Measurements from ENCODE around the gene CDAN1. TPM values are rescaled to one million over a fixed set of nuclear protein-coding genes. Genes with fewer than 3 reads are reported as not detected.

CDAN1 gene
- total RNA-seq, 5 donors from 2014 or later (not counting 1 experiment from before 2014, with no cell fraction given): 28.2 to 45.7 (median 33.3) TPM

- Mint-ChIP-seq H3K36me3 (peaks cover 27% of the 10 kb centered on the region), H3K27me3 (no peaks in the 10 kb centered on the region), H3K4me1 (no peaks in the 10 kb centered on the region), H3K9me3 (no peaks in the 10 kb centered on the region), H3K4me3 (no peak overlapping the region), H3K27ac (peak overlapping the region in 1 of 2 donors; percentile 34)
- ATAC-seq (replicated peaks in 1 of 4) (no peak), DNase-seq (no peak)
- ChIA-PET POLR2A (no interaction called here), CTCF (interaction anchor here in 1 of 2 donors (0.6 to 0.7 kb wide), 2 partner anchors 11 to 464 kb away, joined by 3 read pairs; no protein-coding TSS in a partner anchor)
- H3K27ac ChIP-seq (ENCODE audit: low read length): no peak overlapping the region
- no peak overlapping the region for H3K4me3 ChIP-seq (ENCODE audit: control insufficient read depth in 1 of 2, extremely low read depth in 1 of 2, low read length in 1 of 2)
- H3K36me3 ChIP-seq (ENCODE audit: control insufficient read depth in 2 of 2, extremely low read depth in 1 of 2, insufficient read depth in 1 of 2, low read length in 1 of 2): peaks cover 9 to 51% of the 10 kb centered on the region in 2 donors
- WGBS (ENCODE audit: insufficient coverage): 100% methylated on average over 1 of the region's 3 CpGs
- H3K4me1 ChIP-seq (ENCODE audit: control insufficient read depth in 1 of 2, extremely low read depth in 1 of 2, insufficient read depth in 2 of 2, low read length in 2 of 2): no peaks in the 10 kb centered on the region
- H3K27me3 ChIP-seq (replicated peaks in 1 of 2; ENCODE audit: control insufficient read depth in 2 of 2, extremely low read depth in 1 of 2, insufficient read depth in 2 of 2, low read length in 1 of 2): no peaks in the 10 kb centered on the region
- no peaks in the 10 kb centered on the region for H3K9me3 ChIP-seq
Observed at GRCh38 chr15:42721916-42722315, 15.0 kb downstream of the CDAN1 start.

DNA sequence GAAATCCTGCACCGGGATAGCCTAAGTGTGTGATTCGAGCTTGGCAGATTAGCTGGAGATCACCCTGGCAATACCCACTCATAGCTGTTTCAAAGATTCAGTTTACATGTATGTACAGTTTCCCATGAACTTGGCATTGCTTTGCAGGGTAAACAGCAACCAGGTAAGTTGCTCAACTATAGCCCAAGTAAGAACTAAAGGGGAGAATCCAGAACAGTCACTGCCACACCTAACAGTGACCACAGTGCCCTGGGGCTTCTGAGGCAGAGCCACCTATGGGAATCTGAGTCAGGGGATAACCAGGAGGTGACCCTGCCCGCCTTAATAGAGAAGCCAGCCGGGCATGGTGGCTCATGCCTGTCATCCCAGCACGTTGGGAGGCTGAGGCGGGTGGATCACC, 15.9 kb downstream of the CDAN1 start:
- Mint-ChIP-seq H3K27me3 (no peaks in the 10 kb centered on the region), H3K9me3 (no peaks in the 10 kb centered on the region), H3K4me3 (no peak overlapping the region), H3K27ac (peak overlapping the region in 1 of 2 donors; percentile 52), H3K4me1 (no peaks in the 10 kb centered on the region), H3K36me3 (peaks cover 21% of the 10 kb centered on the region)
- no peak for ATAC-seq (replicated peaks in 1 of 4)
- 100% methylated on average over 1 of the region's 6 CpGs for WGBS (ENCODE audit: insufficient coverage)
- Histone ChIP-seq H3K36me3 (ENCODE audit: control insufficient read depth in 2 of 2, extremely low read depth in 1 of 2, insufficient read depth in 1 of 2, low read length in 1 of 2) (peaks cover 3 to 44% of the 10 kb centered on the region in 2 donors), H3K4me3 (ENCODE audit: control insufficient read depth in 1 of 2, extremely low read depth in 1 of 2, low read length in 1 of 2) (no peak overlapping the region), H3K27me3 (replicated peaks in 1 of 2; ENCODE audit: control insufficient read depth in 2 of 2, extremely low read depth in 1 of 2, insufficient read depth in 2 of 2, low read length in 1 of 2) (no peaks in the 10 kb centered on the region), H3K9me3 (no peaks in the 10 kb centered on the region), H3K27ac (ENCODE audit: low read length) (no peak overlapping the region), H3K4me1 (ENCODE audit: control insufficient read depth in 1 of 2, extremely low read depth in 1 of 2, insufficient read depth in 2 of 2, low read length in 2 of 2) (no peaks in the 10 kb centered on the region)
- DNase-seq: no peak
- POLR2A ChIA-PET: no interaction called here
- CTCF ChIA-PET: interaction anchor here (0.7 kb wide), 2 partner anchors 22 to 139 kb away, joined by 5 to 6 read pairs; no protein-coding TSS in a partner anchor

- ChIA-PET CTCF (no interaction called here), POLR2A (no interaction called here)
- no peak for DNase-seq
- H3K4me3 ChIP-seq (ENCODE audit: control insufficient read depth in 1 of 2, extremely low read depth in 1 of 2, low read length in 1 of 2): no peak overlapping the region
- no peaks in the 10 kb centered on the region for H3K9me3 ChIP-seq
- H3K36me3 ChIP-seq (ENCODE audit: control insufficient read depth in 2 of 2, extremely low read depth in 1 of 2, insufficient read depth in 1 of 2, low read length in 1 of 2): peaks cover 3 to 36% of the 10 kb centered on the region in 2 donors
- Mint-ChIP-seq H3K36me3 (peaks cover 15% of the 10 kb centered on the region), H3K4me1 (no peaks in the 10 kb centered on the region), H3K9me3 (no peaks in the 10 kb centered on the region), H3K27ac (peak overlapping the region; percentile 4 to 60), H3K4me3 (no peak overlapping the region), H3K27me3 (no peaks in the 10 kb centered on the region)
- H3K27me3 ChIP-seq (replicated peaks in 1 of 2; ENCODE audit: control insufficient read depth in 2 of 2, extremely low read depth in 1 of 2, insufficient read depth in 2 of 2, low read length in 1 of 2): no peaks in the 10 kb centered on the region
- no peak for ATAC-seq (replicated peaks in 1 of 4)
- 100% methylated on average over 2 of the region's 3 CpGs for WGBS (ENCODE audit: insufficient coverage)
- no peak overlapping the region for H3K27ac ChIP-seq (ENCODE audit: low read length)
- H3K4me1 ChIP-seq (ENCODE audit: control insufficient read depth in 1 of 2, extremely low read depth in 1 of 2, insufficient read depth in 2 of 2, low read length in 2 of 2): no peaks in the 10 kb centered on the region
Observed at GRCh38 chr15:42720071-42720470, 16.9 kb downstream of the CDAN1 start.

DNA sequence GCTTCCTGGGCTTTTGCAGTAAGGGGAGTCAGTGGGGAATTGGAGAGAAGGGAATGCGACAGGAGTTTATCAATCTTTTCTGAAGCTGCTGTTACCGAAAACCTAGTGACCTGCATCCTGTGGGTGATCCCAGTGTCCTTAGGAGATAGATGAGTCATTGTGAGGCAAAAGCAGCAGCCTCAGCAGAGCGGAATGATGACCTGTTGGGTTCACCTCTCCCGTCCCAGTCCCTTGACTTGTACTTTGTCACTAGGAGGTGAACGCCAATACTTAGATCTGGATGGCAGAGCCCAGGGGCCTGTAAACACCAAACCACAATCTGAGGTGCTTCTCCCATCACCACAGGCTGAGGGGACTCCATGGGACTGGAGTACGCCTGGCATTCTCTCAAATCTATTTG, 17.9 kb downstream of the CDAN1 start:
- Histone ChIP-seq H3K27me3 (replicated peaks in 1 of 2; ENCODE audit: control insufficient read depth in 2 of 2, extremely low read depth in 1 of 2, insufficient read depth in 2 of 2, low read length in 1 of 2) (no peaks in the 10 kb centered on the region), H3K36me3 (ENCODE audit: control insufficient read depth in 2 of 2, extremely low read depth in 1 of 2, insufficient read depth in 1 of 2, low read length in 1 of 2) (peaks cover 3 to 28% of the 10 kb centered on the region in 2 donors), H3K27ac (ENCODE audit: low read length) (no peak overlapping the region), H3K9me3 (no peaks in the 10 kb centered on the region), H3K4me1 (ENCODE audit: control insufficient read depth in 1 of 2, extremely low read depth in 1 of 2, insufficient read depth in 2 of 2, low read length in 2 of 2) (no peaks in the 10 kb centered on the region), H3K4me3 (ENCODE audit: control insufficient read depth in 1 of 2, extremely low read depth in 1 of 2, low read length in 1 of 2) (no peak overlapping the region)
- no peaks in the 10 kb centered on the region for H3K27me3 Mint-ChIP-seq
- H3K36me3 Mint-ChIP-seq: peaks cover 8% of the 10 kb centered on the region
- H3K4me3 Mint-ChIP-seq: no peak overlapping the region
- no peak for ATAC-seq (replicated peaks in 1 of 4)
- no peaks in the 10 kb centered on the region for H3K9me3 Mint-ChIP-seq
- WGBS (ENCODE audit: insufficient coverage): 95% methylated on average over 5 of the region's 6 CpGs
- H3K27ac Mint-ChIP-seq: no peak overlapping the region
- ChIA-PET CTCF (no interaction called here), POLR2A (interaction anchor here in 1 of 2 donors (0.5 kb wide), 1 partner anchor 188 kb away, joined by 5 read pairs; no protein-coding TSS in a partner anchor)
- H3K4me1 Mint-ChIP-seq: no peaks in the 10 kb centered on the region
- DNase-seq: no peak

GRCh38 chr15:42716626-42717025, 20.3 kb downstream of the CDAN1 start:
- Mint-ChIP-seq H3K36me3 (peaks cover 8% of the 10 kb centered on the region), H3K27me3 (no peaks in the 10 kb centered on the region), H3K27ac (no peak overlapping the region), H3K4me1 (no peaks in the 10 kb centered on the region), H3K9me3 (no peaks in the 10 kb centered on the region), H3K4me3 (no peak overlapping the region)
- ATAC-seq (replicated peaks in 1 of 4) (no peak), DNase-seq (no peak)
- POLR2A ChIA-PET: no interaction called here
- no peaks in the 10 kb centered on the region for H3K27me3 ChIP-seq (replicated peaks in 1 of 2; ENCODE audit: control insufficient read depth in 2 of 2, extremely low read depth in 1 of 2, insufficient read depth in 2 of 2, low read length in 1 of 2)
- no peak overlapping the region for H3K27ac ChIP-seq (ENCODE audit: low read length)
- H3K4me1 ChIP-seq (ENCODE audit: control insufficient read depth in 1 of 2, extremely low read depth in 1 of 2, insufficient read depth in 2 of 2, low read length in 2 of 2): no peaks in the 10 kb centered on the region
- CTCF ChIA-PET: interaction anchor here in 1 of 2 donors (0.6 to 1.0 kb wide), 2 partner anchors 9 to 86 kb away, joined by 3 to 10 read pairs; no protein-coding TSS in a partner anchor
- no peak overlapping the region for H3K4me3 ChIP-seq (ENCODE audit: control insufficient read depth in 1 of 2, extremely low read depth in 1 of 2, low read length in 1 of 2)
- H3K9me3 ChIP-seq: no peaks in the 10 kb centered on the region
- peaks cover 0 to 13% of the 10 kb centered on the region in 2 donors for H3K36me3 ChIP-seq (ENCODE audit: control insufficient read depth in 2 of 2, extremely low read depth in 1 of 2, insufficient read depth in 1 of 2, low read length in 1 of 2)
- 94% methylated on average over 2 of the region's 2 CpGs for WGBS (ENCODE audit: insufficient coverage)

- H3K27me3 ChIP-seq (replicated peaks in 1 of 2; ENCODE audit: control insufficient read depth in 2 of 2, extremely low read depth in 1 of 2, insufficient read depth in 2 of 2, low read length in 1 of 2): no peaks in the 10 kb centered on the region
- WGBS (ENCODE audit: insufficient coverage): 90% methylated on average over 4 of the region's 5 CpGs
- Mint-ChIP-seq H3K27ac (no peak overlapping the region), H3K9me3 (no peaks in the 10 kb centered on the region), H3K4me3 (no peak overlapping the region), H3K27me3 (no peaks in the 10 kb centered on the region), H3K4me1 (no peaks in the 10 kb centered on the region), H3K36me3 (peaks cover 8% of the 10 kb centered on the region)
- H3K9me3 ChIP-seq: no peaks in the 10 kb centered on the region
- H3K27ac ChIP-seq (ENCODE audit: low read length): no peak overlapping the region
- ChIA-PET CTCF (interaction anchor here in 1 of 2 donors (0.6 to 1.0 kb wide), 2 partner anchors 10 to 86 kb away, joined by 3 to 10 read pairs; no protein-coding TSS in a partner anchor), POLR2A (no interaction called here)
- H3K36me3 ChIP-seq (ENCODE audit: control insufficient read depth in 2 of 2, extremely low read depth in 1 of 2, insufficient read depth in 1 of 2, low read length in 1 of 2): peaks cover 0 to 13% of the 10 kb centered on the region in 2 donors
- DNase-seq (no peak), ATAC-seq (replicated peaks in 1 of 4) (no peak)
- no peak overlapping the region for H3K4me3 ChIP-seq (ENCODE audit: control insufficient read depth in 1 of 2, extremely low read depth in 1 of 2, low read length in 1 of 2)
- no peaks in the 10 kb centered on the region for H3K4me1 ChIP-seq (ENCODE audit: control insufficient read depth in 1 of 2, extremely low read depth in 1 of 2, insufficient read depth in 2 of 2, low read length in 2 of 2)
Observed at GRCh38 chr15:42716125-42716524, 20.8 kb downstream of the CDAN1 start.

GRCh38 chr15:42712584-42712983, 24.3 kb downstream of the CDAN1 start:
- Histone ChIP-seq H3K4me1 (ENCODE audit: control insufficient read depth in 1 of 2, extremely low read depth in 1 of 2, insufficient read depth in 2 of 2, low read length in 2 of 2) (no peaks in the 10 kb centered on the region), H3K27me3 (replicated peaks in 1 of 2; ENCODE audit: control insufficient read depth in 2 of 2, extremely low read depth in 1 of 2, insufficient read depth in 2 of 2, low read length in 1 of 2) (no peaks in the 10 kb centered on the region), H3K4me3 (ENCODE audit: control insufficient read depth in 1 of 2, extremely low read depth in 1 of 2, low read length in 1 of 2) (no peak overlapping the region), H3K9me3 (no peaks in the 10 kb centered on the region), H3K27ac (ENCODE audit: low read length) (no peak overlapping the region), H3K36me3 (ENCODE audit: control insufficient read depth in 2 of 2, extremely low read depth in 1 of 2, insufficient read depth in 1 of 2, low read length in 1 of 2) (no peaks in the 10 kb centered on the region)
- H3K4me3 Mint-ChIP-seq: no peak overlapping the region
- POLR2A ChIA-PET: no interaction called here
- H3K27me3 Mint-ChIP-seq: no peaks in the 10 kb centered on the region
- peaks cover 0 to 5% (median 0%) of the 10 kb centered on the region in 3 donors for H3K4me1 Mint-ChIP-seq
- no peak overlapping the region for H3K27ac Mint-ChIP-seq
- no peak for ATAC-seq (replicated peaks in 1 of 4)
- no peaks in the 10 kb centered on the region for H3K36me3 Mint-ChIP-seq
- no CpG with 5 or more reads among the region's 4 CpGs for WGBS (ENCODE audit: insufficient coverage)
- CTCF ChIA-PET: no interaction called here
- H3K9me3 Mint-ChIP-seq: no peaks in the 10 kb centered on the region
- no peak for DNase-seq

All from T-cell (primary cell).